Measurements from ENCODE around the gene DNAJB2.
A peak's percentile ranks its signal among the peaks of the same experiment; 100 is the strongest.
"Not testable (repeated sequence)": the region's sequence is repeated elsewhere in the genome, so short reads cannot be mapped to it uniquely, and the experiment has no call there.

DNAJB2 gene

DNA sequence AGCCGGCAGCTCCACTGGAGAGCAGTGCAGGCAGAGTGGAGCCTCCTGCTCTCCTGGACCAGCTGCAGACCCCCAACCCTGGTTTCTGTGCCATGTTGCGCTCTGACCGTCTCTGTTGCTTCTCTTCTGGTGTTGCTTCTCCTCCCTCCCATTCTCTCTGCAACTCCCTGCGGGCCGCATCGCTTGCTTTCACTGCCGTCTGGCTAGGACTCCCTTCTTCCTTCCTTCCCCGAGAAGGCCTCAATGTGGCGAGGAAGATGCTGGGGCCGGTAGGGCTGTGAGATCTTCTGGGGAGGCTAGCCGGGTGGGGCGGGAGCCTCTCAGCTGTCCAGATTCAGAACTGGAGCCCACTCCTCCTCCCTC is 6.2 kb downstream of the DNAJB2 start:
- H3K4me3 ChIP-seq (ENCODE audit: low read length) = no peak overlapping the region
- no peak for DNase-seq (ENCODE audit: low read depth)
- TF ChIP-seq, protein P1, sequence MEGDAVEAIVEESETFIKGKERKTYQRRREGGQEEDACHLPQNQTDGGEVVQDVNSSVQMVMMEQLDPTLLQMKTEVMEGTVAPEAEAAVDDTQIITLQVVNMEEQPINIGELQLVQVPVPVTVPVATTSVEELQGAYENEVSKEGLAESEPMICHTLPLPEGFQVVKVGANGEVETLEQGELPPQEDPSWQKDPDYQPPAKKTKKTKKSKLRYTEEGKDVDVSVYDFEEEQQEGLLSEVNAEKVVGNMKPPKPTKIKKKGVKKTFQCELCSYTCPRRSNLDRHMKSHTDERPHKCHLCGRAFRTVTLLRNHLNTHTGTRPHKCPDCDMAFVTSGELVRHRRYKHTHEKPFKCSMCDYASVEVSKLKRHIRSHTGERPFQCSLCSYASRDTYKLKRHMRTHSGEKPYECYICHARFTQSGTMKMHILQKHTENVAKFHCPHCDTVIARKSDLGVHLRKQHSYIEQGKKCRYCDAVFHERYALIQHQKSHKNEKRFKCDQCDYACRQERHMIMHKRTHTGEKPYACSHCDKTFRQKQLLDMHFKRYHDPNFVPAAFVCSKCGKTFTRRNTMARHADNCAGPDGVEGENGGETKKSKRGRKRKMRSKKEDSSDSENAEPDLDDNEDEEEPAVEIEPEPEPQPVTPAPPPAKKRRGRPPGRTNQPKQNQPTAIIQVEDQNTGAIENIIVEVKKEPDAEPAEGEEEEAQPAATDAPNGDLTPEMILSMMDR (conservative IDR thresholded peaks at IDR 0.05; ENCODE audit: low read length) = no peak

DNA sequence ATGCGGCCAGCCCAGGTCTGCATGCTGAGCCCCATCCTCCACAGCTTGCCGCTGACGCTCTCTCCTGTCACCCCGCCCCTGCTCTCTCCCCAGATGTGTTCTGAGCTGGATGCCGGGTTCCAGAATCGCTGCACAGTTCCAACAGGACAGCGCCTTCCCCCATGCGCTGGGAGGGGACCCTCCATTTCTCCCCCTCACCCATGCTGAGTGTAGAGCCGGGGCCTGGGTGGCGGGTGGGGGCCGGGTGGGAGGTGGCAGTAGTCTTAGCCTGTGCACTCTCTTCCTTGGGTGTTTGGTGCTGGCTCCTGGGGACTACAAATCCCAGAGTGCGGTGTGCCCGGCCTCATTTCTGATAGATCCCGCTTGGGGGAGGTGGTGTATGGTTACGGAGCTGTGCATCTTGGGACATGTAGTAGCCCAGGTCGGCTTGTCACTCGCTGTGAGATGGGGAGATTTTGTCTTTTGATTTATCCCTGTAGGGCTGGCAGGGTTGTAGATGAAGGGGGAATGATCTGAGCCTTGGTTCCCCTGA is 6.8 kb downstream of the DNAJB2 start:
- no peak overlapping the region; the same call in 1 of the 2 replicates for H3K4me3 ChIP-seq (ENCODE audit: low read length)
- peak; percentile 73 for DNase-seq (ENCODE audit: low read depth)
- TF ChIP-seq, protein P1 (conservative IDR thresholded peaks at IDR 0.05; ENCODE audit: low read length) = no peak

DNA sequence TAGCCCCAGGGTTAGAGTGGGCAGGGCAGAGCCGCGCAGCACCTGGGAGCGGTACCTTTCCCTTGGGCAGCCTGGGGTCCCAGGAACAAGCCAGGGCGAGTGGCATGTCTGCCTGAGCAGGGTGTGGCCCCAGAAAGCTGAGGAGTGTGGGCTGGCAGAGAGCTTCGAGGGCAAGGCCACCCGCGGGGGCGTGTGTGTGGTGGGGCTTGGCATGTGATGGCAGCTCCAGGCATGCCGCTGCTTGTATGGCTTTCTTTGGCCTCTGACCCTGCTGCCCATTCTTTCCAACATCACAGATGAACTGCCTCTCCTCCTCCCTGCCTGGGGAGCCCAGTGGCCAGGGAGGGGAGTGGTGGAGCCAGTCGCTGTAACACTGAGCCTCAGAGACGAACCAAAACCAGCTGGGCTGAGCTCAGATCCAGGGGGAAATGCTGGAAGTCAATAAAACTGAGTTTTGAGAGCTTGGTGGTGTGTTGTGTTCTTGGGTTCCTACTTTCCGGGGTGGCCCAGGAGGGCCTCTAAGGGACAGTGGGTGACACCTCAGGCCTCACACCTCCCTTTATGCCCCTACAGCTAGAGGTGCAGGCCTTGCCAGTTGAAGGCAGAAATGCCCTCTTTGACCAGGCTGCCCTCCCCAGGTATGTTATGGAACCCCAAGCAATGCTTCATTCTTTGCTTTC is 7.4 kb downstream of the DNAJB2 start:
- TF ChIP-seq, protein P1 (conservative IDR thresholded peaks at IDR 0.05; ENCODE audit: low read length) = 0 out of 2 replicates have a peak, but pooled peaks have one; percentile 4
- H3K4me3 ChIP-seq (ENCODE audit: low read length) = no peak overlapping the region
- no peak for DNase-seq (ENCODE audit: low read depth)

DNA sequence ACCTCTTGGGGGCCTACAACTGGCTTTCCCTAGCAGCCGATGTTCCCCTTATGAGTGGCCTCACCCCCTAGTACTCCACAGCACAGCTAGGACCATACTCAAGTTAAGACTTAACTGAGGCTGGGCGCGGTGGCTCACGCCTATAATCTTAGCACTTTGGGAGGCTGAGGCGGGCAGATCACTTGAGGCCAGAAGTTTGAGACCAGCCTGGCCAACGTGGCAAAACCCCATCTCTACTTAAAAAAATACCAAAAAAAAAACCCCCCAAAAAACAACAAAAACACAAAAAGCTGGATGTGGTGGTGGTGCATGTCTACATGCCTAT is 7.9 kb downstream of the DNAJB2 start:
- not testable (repeated sequence) for H3K4me3 ChIP-seq (ENCODE audit: low read length); DNase-seq (ENCODE audit: low read depth)

DNA sequence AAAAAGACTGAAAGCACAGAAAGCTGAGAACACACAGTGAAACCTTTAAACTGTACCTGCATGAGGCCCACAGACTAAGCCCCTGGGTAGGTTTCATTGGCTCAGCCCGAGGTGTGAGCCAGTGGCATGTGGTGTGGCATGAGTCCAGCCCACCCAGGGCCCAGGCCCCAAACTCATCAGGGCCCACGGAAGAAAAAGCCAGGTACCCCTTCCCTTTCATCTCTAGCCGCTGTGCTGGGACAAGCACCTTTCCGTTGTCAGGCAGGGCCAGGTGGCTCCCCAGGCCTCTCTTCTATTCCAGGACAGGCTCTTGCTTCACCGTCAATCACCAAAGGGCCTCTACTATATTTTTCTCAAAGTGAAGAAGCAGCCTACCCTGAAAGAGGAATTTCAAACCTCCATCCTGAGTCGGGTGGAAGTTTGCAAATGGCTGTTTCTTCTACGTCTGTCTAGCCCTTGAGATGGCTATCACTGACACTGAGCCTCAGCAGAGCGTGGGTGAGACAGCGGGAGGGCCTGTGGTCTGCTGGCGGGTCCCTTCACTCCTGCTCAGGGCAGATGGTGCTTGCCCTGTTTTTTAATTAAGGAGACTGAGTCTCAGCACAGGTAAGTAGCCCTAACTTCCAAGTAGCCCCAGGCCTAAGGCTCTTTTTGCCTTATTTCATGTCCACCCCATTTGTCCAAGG is 8.6 kb downstream of the DNAJB2 start:
- TF ChIP-seq, protein P1 (conservative IDR thresholded peaks at IDR 0.05; ENCODE audit: low read length) = no peak
- no peak for DNase-seq (ENCODE audit: low read depth)
- no peak overlapping the region for H3K4me3 ChIP-seq (ENCODE audit: low read length)

DNA sequence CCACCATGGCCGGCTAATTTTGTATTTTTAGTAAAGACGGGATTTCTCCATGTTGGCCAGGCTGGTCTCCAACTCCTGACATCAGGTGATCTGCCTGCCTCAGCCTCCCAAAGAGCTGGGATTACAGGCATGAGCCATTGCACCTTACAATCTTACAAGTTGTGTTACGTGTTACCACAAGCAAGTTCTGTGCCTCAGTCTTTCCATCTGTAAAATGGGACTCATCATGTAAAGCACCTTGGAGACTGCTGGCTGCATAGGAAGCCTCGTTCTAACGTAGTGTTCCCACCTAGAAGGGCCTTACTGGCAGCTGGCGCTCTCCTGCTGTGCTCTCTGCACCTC is 10.0 kb downstream of the DNAJB2 start:
- no peak overlapping the region; the same call in 1 of the 2 replicates for H3K4me3 ChIP-seq (ENCODE audit: low read length)
- no peak for DNase-seq (ENCODE audit: low read depth)
- TF ChIP-seq, protein P1 (conservative IDR thresholded peaks at IDR 0.05; ENCODE audit: low read length) = no peak

DNA sequence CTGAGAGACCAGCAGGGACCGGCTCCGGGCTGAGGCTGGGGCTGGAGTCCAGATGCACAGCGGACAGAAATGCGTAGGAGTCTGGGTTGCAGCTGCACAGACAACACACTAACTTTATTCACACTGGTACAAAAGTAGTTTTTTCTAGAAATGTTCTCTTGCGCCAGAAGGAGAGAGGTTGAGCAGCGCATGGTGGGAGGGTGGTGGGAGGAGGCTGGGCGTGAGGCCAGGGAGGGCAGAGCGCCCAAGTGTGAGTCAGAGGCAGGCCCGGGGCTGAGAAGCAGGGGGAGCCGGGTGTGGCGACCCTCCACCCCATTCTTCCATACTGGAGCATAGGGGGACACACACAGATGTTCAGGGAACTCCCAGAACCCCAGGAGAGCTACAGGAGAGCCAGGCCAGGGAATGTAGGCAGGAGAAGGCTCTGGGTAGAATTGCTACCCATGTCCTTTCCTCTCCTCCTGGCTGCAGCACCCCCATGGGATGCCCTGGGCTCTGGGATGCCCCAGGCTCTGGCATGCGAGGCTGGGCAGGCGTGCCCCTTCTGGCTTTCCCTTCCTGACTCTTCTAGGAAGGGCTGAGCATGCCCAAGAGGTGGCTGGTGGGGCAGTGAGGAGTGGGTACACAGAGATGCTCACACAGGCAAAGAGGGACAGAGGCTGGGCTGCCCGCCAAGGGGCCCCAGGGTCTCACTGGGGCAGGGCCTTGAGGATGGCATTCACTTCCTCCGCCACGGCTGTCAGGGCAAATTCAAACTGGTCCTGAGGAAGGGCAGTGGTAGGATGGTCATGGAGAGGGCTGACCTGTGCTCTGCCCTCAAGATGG is 10.6 kb downstream of the DNAJB2 start:
- H3K4me3 ChIP-seq (ENCODE audit: low read length) = no peak overlapping the region
- TF ChIP-seq, protein P1 (conservative IDR thresholded peaks at IDR 0.05; ENCODE audit: low read length) = no peak
- DNase-seq (ENCODE audit: low read depth) = peak; percentile 88

Measured in AG10803 (cell line).